NCI-H524 treated with DMSO at 0.1 percent for 48 hours (cell line): ENCODE measurements around the gene SMYD4.
"Not testable (repeated sequence)": the region's sequence is repeated elsewhere in the genome, so short reads cannot be mapped to it uniquely, and the experiment has no call there.

Experiments
- DNase-seq: peaks from one replicate; lab custom pipeline; 2025; lab: John Stamatoyannopoulos, UW

Gene SMYD4

GRCh38 chr17:1820528-1821252 lies 9.0 kb downstream of the SMYD4 start:
- no peak for DNase-seq

- no peak for DNase-seq
Observed at GRCh38 chr17:1813088-1813487, 16.6 kb downstream of the SMYD4 start.

GRCh38 chr17:1810450-1811103 lies 19.1 kb downstream of the SMYD4 start:
- no peak for DNase-seq

GRCh38 chr17:1809815-1810214 lies 19.9 kb downstream of the SMYD4 start:
- DNase-seq, result not testable (repeated sequence)

GRCh38 chr17:1808644-1809043 lies 21.1 kb downstream of the SMYD4 start:
- DNase-seq, result no peak

- no peak for DNase-seq
Observed at GRCh38 chr17:1807890-1808289, 21.8 kb downstream of the SMYD4 start.

- no peak for DNase-seq
Observed at GRCh38 chr17:1803280-1803679, 26.4 kb downstream of the SMYD4 start.

GRCh38 chr17:1802429-1802828 lies 27.3 kb downstream of the SMYD4 start:
- no peak for DNase-seq

- no peak for DNase-seq
Observed at GRCh38 chr17:1800712-1801111, 29.0 kb downstream of the SMYD4 start.

GRCh38 chr17:1800240-1800639 lies 29.5 kb downstream of the SMYD4 start:
- DNase-seq, result no peak

- DNase-seq, result not testable (repeated sequence)
Observed at GRCh38 chr17:1797846-1798245, 31.9 kb downstream of the SMYD4 start.

- no peak for DNase-seq
Observed at GRCh38 chr17:1797323-1797722, 32.4 kb downstream of the SMYD4 start.

- no peak for DNase-seq
Observed at GRCh38 chr17:1796800-1797199, 32.9 kb downstream of the SMYD4 start.

- no peak for DNase-seq
Observed at GRCh38 chr17:1793447-1793806, 36.3 kb downstream of the SMYD4 start.

GRCh38 chr17:1792495-1793446 lies 36.9 kb downstream of the SMYD4 start:
- no peak for DNase-seq

GRCh38 chr17:1789936-1790335 lies 39.8 kb downstream of the SMYD4 start:
- DNase-seq, result no peak

GRCh38 chr17:1787301-1787902 lies 42.3 kb downstream of the SMYD4 start:
- DNase-seq, result no peak

GRCh38 chr17:1786708-1787107 lies 43.0 kb downstream of the SMYD4 start:
- DNase-seq, result no peak

GRCh38 chr17:1785930-1786329 lies 43.8 kb downstream of the SMYD4 start:
- no peak for DNase-seq

- no peak for DNase-seq
Observed at GRCh38 chr17:1783834-1784611, 45.7 kb downstream of the SMYD4 start.

GRCh38 chr17:1783271-1783670 lies 46.4 kb downstream of the SMYD4 start:
- no peak for DNase-seq

GRCh38 chr17:1782171-1782567 lies 47.5 kb downstream of the SMYD4 start:
- no peak for DNase-seq
